ENCODE measurements around the gene ITGA8. TPM values are rescaled to one million over a fixed set of nuclear protein-coding genes. Genes with fewer than 3 reads are reported as not detected.
A peak's percentile ranks its signal among the peaks of the same experiment; 100 is the strongest.

Gene ITGA8
- total and polyA plus RNA-seq, 7 experiments from 2014 or later, result not detected

- no peak overlapping the region for H3K27ac Mint-ChIP-seq
- no peak for ATAC-seq
- no peaks in the 10 kb centered on the region for H3K36me3 ChIP-seq (ENCODE audit: control insufficient read depth in 2 of 3, insufficient read depth in 3 of 3, low read length in 3 of 3)
- ChIA-PET POLR2A (no interaction called here), CTCF (no interaction called here)
- H3K9me3 ChIP-seq (ENCODE audit: control insufficient read depth in 2 of 3, low read length in 3 of 3), result no peaks in the 10 kb centered on the region
- no peaks in the 10 kb centered on the region for H3K27me3 ChIP-seq (ENCODE audit: control insufficient read depth in 2 of 2, insufficient read depth in 2 of 2, low read length in 2 of 2)
- no peak overlapping the region for H3K27ac ChIP-seq (ENCODE audit: low read depth, low read length)
- intact Hi-C loops (cut with micrococcal nuclease), result loop anchor here in 1 of 2 donors (5.0 kb wide), 1 partner anchor 294 kb away; no protein-coding TSS in a partner anchor
- no peak for DNase-seq
- H3K4me3 Mint-ChIP-seq, result no peak overlapping the region
- peaks cover 0 to 34% (median 15%) of the 10 kb centered on the region in 11 donors for H3K9me3 Mint-ChIP-seq
- peaks cover 15 to 48% (median 34%) of the 10 kb centered on the region in 5 donors for H3K27me3 Mint-ChIP-seq
- no peaks in the 10 kb centered on the region for H3K4me1 Mint-ChIP-seq
- no peak overlapping the region for H3K4me3 ChIP-seq (ENCODE audit: low read length)
- no peaks in the 10 kb centered on the region for H3K36me3 Mint-ChIP-seq
- H3K4me1 ChIP-seq (ENCODE audit: control insufficient read depth in 2 of 2, insufficient read depth in 2 of 2, low read length in 2 of 2), result no peaks in the 10 kb centered on the region
Measured at GRCh38 chr10:15726042-15726441, 6.3 kb upstream of the ITGA8 start.

DNA sequence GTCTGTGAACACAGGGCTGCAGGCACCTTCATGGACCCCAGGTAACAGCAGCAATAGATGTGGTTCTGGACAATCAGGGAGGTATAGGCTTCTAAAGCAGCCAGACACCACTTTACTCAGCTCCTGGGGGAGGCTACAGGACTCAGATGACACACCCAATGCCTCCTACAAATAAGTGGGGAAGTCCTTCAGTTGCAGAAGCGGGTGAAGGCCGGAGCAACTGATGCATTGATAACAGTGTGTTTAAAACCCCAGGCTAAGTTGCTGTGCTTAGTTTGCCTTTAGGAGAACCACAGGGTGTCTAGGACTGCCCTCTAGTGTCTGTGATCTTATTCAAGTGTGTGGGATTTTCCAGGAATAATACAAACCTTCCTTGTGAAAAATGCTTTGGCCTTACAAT, 5.9 kb upstream of the ITGA8 start:
- peaks cover 0 to 29% (median 11%) of the 10 kb centered on the region in 11 donors for H3K9me3 Mint-ChIP-seq
- no peak for ATAC-seq
- CTCF ChIA-PET, result no interaction called here

GRCh38 chr10:15724683-15725082, 5.0 kb upstream of the ITGA8 start:
- intact Hi-C loops (cut with micrococcal nuclease), result loop anchor here in 1 of 2 donors (5.0 kb wide), 1 partner anchor 292 kb away; no protein-coding TSS in a partner anchor
- CTCF ChIA-PET, result no interaction called here

More for the DNA sequence above, 5.9 kb upstream of the ITGA8 start:
- Histone ChIP-seq H3K9me3 (ENCODE audit: control insufficient read depth in 2 of 3, low read length in 3 of 3) (no peaks in the 10 kb centered on the region), H3K4me3 (ENCODE audit: low read length) (no peak overlapping the region), H3K27me3 (ENCODE audit: control insufficient read depth in 2 of 2, insufficient read depth in 2 of 2, low read length in 2 of 2) (no peaks in the 10 kb centered on the region), H3K36me3 (ENCODE audit: control insufficient read depth in 2 of 3, insufficient read depth in 3 of 3, low read length in 3 of 3) (no peaks in the 10 kb centered on the region), H3K27ac (ENCODE audit: low read depth, low read length) (no peak overlapping the region), H3K4me1 (ENCODE audit: control insufficient read depth in 2 of 2, insufficient read depth in 2 of 2, low read length in 2 of 2) (no peaks in the 10 kb centered on the region)
- Mint-ChIP-seq H3K36me3 (no peaks in the 10 kb centered on the region), H3K27ac (no peak overlapping the region), H3K4me1 (no peaks in the 10 kb centered on the region), H3K4me3 (no peak overlapping the region), H3K27me3 (peaks cover 19 to 51% (median 37%) of the 10 kb centered on the region in 5 donors)
- POLR2A ChIA-PET, result no interaction called here
- intact Hi-C loops (cut with micrococcal nuclease), result loop anchor here in 1 of 2 donors (5.0 kb wide), 1 partner anchor 293 kb away; no protein-coding TSS in a partner anchor
- DNase-seq, result no peak

DNA sequence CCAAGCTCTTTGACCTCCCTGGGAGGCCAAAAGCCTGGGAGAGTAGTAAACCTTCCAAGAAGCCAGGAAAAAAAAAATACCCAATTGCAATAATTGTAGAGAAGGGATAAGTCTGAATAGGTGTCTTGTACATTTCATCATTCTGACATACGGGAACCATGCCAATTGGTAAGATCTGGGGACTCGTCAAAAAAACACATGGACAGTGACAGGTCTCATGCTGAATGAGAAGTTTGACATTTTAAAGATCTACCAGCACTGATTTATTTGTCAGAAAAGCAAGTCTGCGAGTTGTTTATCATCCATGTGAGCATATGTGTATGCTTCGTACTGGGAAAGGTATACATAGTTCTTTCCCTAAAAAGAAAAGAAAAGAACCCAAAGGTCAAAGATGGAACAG, 4.1 kb upstream of the ITGA8 start:
- POLR2A ChIA-PET, result no interaction called here

More at GRCh38 chr10:15724683-15725082, 5.0 kb upstream of the ITGA8 start:
- POLR2A ChIA-PET, result no interaction called here
- no peak for ATAC-seq
- Histone ChIP-seq H3K36me3 (ENCODE audit: control insufficient read depth in 2 of 3, insufficient read depth in 3 of 3, low read length in 3 of 3) (no peaks in the 10 kb centered on the region), H3K27me3 (ENCODE audit: control insufficient read depth in 2 of 2, insufficient read depth in 2 of 2, low read length in 2 of 2) (no peaks in the 10 kb centered on the region), H3K4me1 (ENCODE audit: control insufficient read depth in 2 of 2, insufficient read depth in 2 of 2, low read length in 2 of 2) (no peaks in the 10 kb centered on the region), H3K4me3 (ENCODE audit: low read length) (no peak overlapping the region), H3K9me3 (ENCODE audit: control insufficient read depth in 2 of 3, low read length in 3 of 3) (no peaks in the 10 kb centered on the region), H3K27ac (ENCODE audit: low read depth, low read length) (no peak overlapping the region)
- Mint-ChIP-seq H3K9me3 (peaks cover 0 to 20% (median 6%) of the 10 kb centered on the region in 11 donors), H3K27me3 (peaks cover 26 to 51% (median 43%) of the 10 kb centered on the region in 5 donors), H3K4me3 (no peak overlapping the region), H3K4me1 (no peaks in the 10 kb centered on the region), H3K27ac (no peak overlapping the region), H3K36me3 (no peaks in the 10 kb centered on the region)
- no peak for DNase-seq

GRCh38 chr10:15720635-15721287, 1.0 kb upstream of the ITGA8 start:
- H3K4me3 ChIP-seq (ENCODE audit: low read length), result no peak overlapping the region
- DNase-seq (no peak), ATAC-seq (no peak)
- Mint-ChIP-seq H3K9me3 (peaks cover 0 to 3% (median 0%) of the 10 kb centered on the region in 11 donors), H3K36me3 (no peaks in the 10 kb centered on the region), H3K27me3 (peaks cover 50 to 57% (median 56%) of the 10 kb centered on the region in 5 donors), H3K4me3 (no peak overlapping the region), H3K4me1 (peaks cover 0 to 11% (median 6%) of the 10 kb centered on the region in 7 donors), H3K27ac (no peak overlapping the region)
- no peaks in the 10 kb centered on the region for H3K4me1 ChIP-seq (ENCODE audit: control insufficient read depth in 2 of 2, insufficient read depth in 2 of 2, low read length in 2 of 2)
- ChIA-PET POLR2A (no interaction called here), CTCF (no interaction called here)
- H3K27me3 ChIP-seq (ENCODE audit: control insufficient read depth in 2 of 2, insufficient read depth in 2 of 2, low read length in 2 of 2), result peaks cover 0 to 4% of the 10 kb centered on the region in 2 donors
- no peaks in the 10 kb centered on the region for H3K36me3 ChIP-seq (ENCODE audit: control insufficient read depth in 2 of 3, insufficient read depth in 3 of 3, low read length in 3 of 3)
- intact Hi-C loops (cut with micrococcal nuclease), result no loop called here
- no peak overlapping the region for H3K27ac ChIP-seq (ENCODE audit: low read depth, low read length)
- H3K9me3 ChIP-seq (ENCODE audit: control insufficient read depth in 2 of 3, low read length in 3 of 3), result no peaks in the 10 kb centered on the region

More for the DNA sequence above, 4.1 kb upstream of the ITGA8 start:
- H3K36me3 ChIP-seq (ENCODE audit: control insufficient read depth in 2 of 3, insufficient read depth in 3 of 3, low read length in 3 of 3), result no peaks in the 10 kb centered on the region
- no peak for DNase-seq
- H3K27me3 ChIP-seq (ENCODE audit: control insufficient read depth in 2 of 2, insufficient read depth in 2 of 2, low read length in 2 of 2), result no peaks in the 10 kb centered on the region
- no peak overlapping the region for H3K27ac Mint-ChIP-seq
- CTCF ChIA-PET, result no interaction called here
- no peak overlapping the region for H3K4me3 ChIP-seq (ENCODE audit: low read length)
- H3K4me1 Mint-ChIP-seq, result peaks cover 0 to 5% (median 4%) of the 10 kb centered on the region in 7 donors
- H3K27me3 Mint-ChIP-seq, result peaks cover 31 to 50% (median 43%) of the 10 kb centered on the region in 5 donors
- no peaks in the 10 kb centered on the region for H3K4me1 ChIP-seq (ENCODE audit: control insufficient read depth in 2 of 2, insufficient read depth in 2 of 2, low read length in 2 of 2)
- H3K4me3 Mint-ChIP-seq, result no peak overlapping the region
- no peak for ATAC-seq
- H3K9me3 ChIP-seq (ENCODE audit: control insufficient read depth in 2 of 3, low read length in 3 of 3), result no peaks in the 10 kb centered on the region
- intact Hi-C loops (cut with micrococcal nuclease), result no loop called here
- no peaks in the 10 kb centered on the region for H3K36me3 Mint-ChIP-seq
- no peak overlapping the region for H3K27ac ChIP-seq (ENCODE audit: low read depth, low read length)
- H3K9me3 Mint-ChIP-seq, result peaks cover 0 to 13% (median 4%) of the 10 kb centered on the region in 11 donors

- Mint-ChIP-seq H3K27me3 (peaks cover 55 to 65% (median 57%) of the 10 kb centered on the region in 5 donors), H3K27ac (no peak overlapping the region), H3K36me3 (no peaks in the 10 kb centered on the region), H3K4me3 (peak overlapping the region in 3 of 10 donors; percentile 13 to 47 (median 43)), H3K9me3 (peaks cover 0 to 3% (median 0%) of the 10 kb centered on the region in 11 donors), H3K4me1 (peaks cover 0 to 11% (median 6%) of the 10 kb centered on the region in 7 donors)
- ChIA-PET POLR2A (interaction anchor here (0.8 kb wide), 1 partner anchor 15 kb away, joined by 3 read pairs; no protein-coding TSS in a partner anchor), CTCF (no interaction called here)
- Histone ChIP-seq H3K9me3 (ENCODE audit: control insufficient read depth in 2 of 3, low read length in 3 of 3) (no peaks in the 10 kb centered on the region), H3K4me3 (ENCODE audit: low read length) (no peak overlapping the region), H3K4me1 (ENCODE audit: control insufficient read depth in 2 of 2, insufficient read depth in 2 of 2, low read length in 2 of 2) (no peaks in the 10 kb centered on the region), H3K36me3 (ENCODE audit: control insufficient read depth in 2 of 3, insufficient read depth in 3 of 3, low read length in 3 of 3) (no peaks in the 10 kb centered on the region), H3K27me3 (ENCODE audit: control insufficient read depth in 2 of 2, insufficient read depth in 2 of 2, low read length in 2 of 2) (peaks cover 0 to 4% of the 10 kb centered on the region in 2 donors), H3K27ac (ENCODE audit: low read depth, low read length) (no peak overlapping the region)
- intact Hi-C loops (cut with micrococcal nuclease), result no loop called here
- ATAC-seq, result no peak
- DNase-seq, result no peak
Measured at GRCh38 chr10:15719049-15719898, 448 bp downstream of the ITGA8 start.
